Liver (tissue), 9 donors: ENCODE measurements around the gene RUNX1. TPM values are rescaled to one million over a fixed set of nuclear protein-coding genes. Genes with fewer than 3 reads are reported as not detected.

Experiments used
- DNase-seq: peaks from one replicate; pipeline ENCODE4 v3.0.0-alpha.2; 2017; ENCODE audit warnings: low spot score
- H3K27ac ChIP-seq, 2 donors: one replicate each; pipeline ENCODE4 v1.7.0; 2013; ENCODE audit warnings: inconsistent platforms in 2 of 2, low read length in 2 of 2, control low read depth in 1 of 2, low read depth in 1 of 2, mild to moderate bottlenecking in 1 of 2
- H3K27me3 ChIP-seq, 4 donors: one replicate each; pipeline versions ENCODE4 v1.6.1 to v1.7.0; 2013; ENCODE audit warnings: low read length in 3 of 4, inconsistent platforms in 1 of 4, mild to moderate bottlenecking in 1 of 4, moderate library complexity in 1 of 4; ENCODE audit not compliant: control insufficient read depth in 4 of 4, insufficient read depth in 4 of 4
- H3K36me3 ChIP-seq, 4 donors: one replicate each; pipeline versions ENCODE4 v1.6.1 to v1.7.0; 2013; ENCODE audit warnings: low read length in 3 of 4, mild to moderate bottlenecking in 3 of 4, low read depth in 1 of 4, moderate library complexity in 1 of 4; ENCODE audit not compliant: control insufficient read depth in 4 of 4, insufficient read depth in 3 of 4
- H3K4me1 ChIP-seq, 4 donors: one replicate each; pipeline versions ENCODE4 v1.6.1 to v1.7.0; 2013; ENCODE audit warnings: low read length in 3 of 4, mild to moderate bottlenecking in 3 of 4, moderate library complexity in 1 of 4; ENCODE audit not compliant: control insufficient read depth in 4 of 4, insufficient read depth in 4 of 4
- H3K4me3 ChIP-seq, 3 donors: one replicate each; pipeline versions ENCODE4 v1.6.1 to v1.7.0; 2013; ENCODE audit warnings: low read length in 3 of 3, control low read depth in 1 of 3, low read depth in 1 of 3, mild to moderate bottlenecking in 1 of 3
- H3K9ac ChIP-seq, 2 donors: one replicate each; pipeline ENCODE4 v1.7.0; 2013; ENCODE audit warnings: low read length in 2 of 2, mild to moderate bottlenecking in 2 of 2, moderate library complexity in 2 of 2, control low read depth in 1 of 2, low read depth in 1 of 2
- H3K9me3 ChIP-seq, 4 donors: one replicate each; pipeline versions ENCODE4 v1.6.1 to v1.7.0; 2013; ENCODE audit warnings: low read length in 3 of 4; ENCODE audit not compliant: control insufficient read depth in 4 of 4
- ATF3 ChIP-seq: IDR thresholded peaks from 2 replicates; pipeline ENCODE4 v1.6.1; 2016; ENCODE audit warnings: antibody characterized with exemption
- CTCF ChIP-seq: fragments of 150-350 bp; IDR thresholded peaks from 2 replicates; pipeline ENCODE4 v1.5.1; 2017; ENCODE audit warnings: improper control_type of control experiment, low read depth, low read length; ENCODE audit not compliant: missing input control
- EGR1 ChIP-seq, 2 donors: IDR thresholded peaks; 2 replicates each; pipeline ENCODE4 v1.6.1; 2016 to 2018; ENCODE audit warnings: antibody characterized with exemption in 2 of 2, low read depth in 2 of 2
- FOXA1 ChIP-seq: IDR thresholded peaks from 2 replicates; pipeline ENCODE4 v1.6.1; 2016; ENCODE audit warnings: antibody characterized with exemption
- FOXA2 ChIP-seq: IDR thresholded peaks from 2 replicates; pipeline ENCODE4 v1.6.1; 2016; ENCODE audit warnings: antibody characterized with exemption
- GABPA ChIP-seq, 2 donors: IDR thresholded peaks in 1 of 2; conservative IDR thresholded peaks in 1 of 2; 2 replicates each; pipeline ENCODE4 v1.6.1; 2016; ENCODE audit warnings: antibody characterized with exemption in 2 of 2, mild to moderate bottlenecking in 1 of 2, moderate library complexity in 1 of 2
- HNF4A ChIP-seq, 2 donors: conservative IDR thresholded peaks; 2 replicates each; pipeline ENCODE4 v1.6.1; 2016; ENCODE audit warnings: antibody characterized with exemption in 2 of 2, mild to moderate bottlenecking in 2 of 2
- HNF4G ChIP-seq: IDR thresholded peaks from 2 replicates; pipeline ENCODE4 v1.6.1; 2016; ENCODE audit warnings: antibody characterized with exemption
- JUND ChIP-seq, 2 donors: IDR thresholded peaks; 2 replicates each; pipeline ENCODE4 v1.6.1; 2016; ENCODE audit warnings: antibody characterized with exemption in 2 of 2
- MAX ChIP-seq: IDR thresholded peaks from 2 replicates; pipeline ENCODE4 v1.6.1; 2016; ENCODE audit warnings: antibody characterized with exemption
- NR2F2 ChIP-seq: IDR thresholded peaks from 2 replicates; pipeline ENCODE4 v1.6.1; 2016; ENCODE audit warnings: antibody characterized with exemption
- RAD21 ChIP-seq, 2 donors: IDR thresholded peaks; 2 replicates each; pipeline ENCODE4 v1.6.1; 2016; ENCODE audit warnings: antibody characterized with exemption in 2 of 2, mild to moderate bottlenecking in 2 of 2
- REST ChIP-seq: IDR thresholded peaks from 2 replicates; pipeline ENCODE4 v1.6.1; 2016; ENCODE audit warnings: antibody characterized with exemption, mild to moderate bottlenecking
- RXRA ChIP-seq, 2 donors: IDR thresholded peaks; 2 replicates each; pipeline ENCODE4 v1.6.1; 2017 to 2018; ENCODE audit warnings: antibody characterized with exemption in 2 of 2, mild to moderate bottlenecking in 1 of 2
- SP1 ChIP-seq: IDR thresholded peaks from 2 replicates; pipeline ENCODE4 v1.6.1; 2018; ENCODE audit warnings: antibody characterized with exemption, mild to moderate bottlenecking
- TAF1 ChIP-seq: conservative IDR thresholded peaks from 2 replicates; pipeline ENCODE4 v1.6.1; 2016; ENCODE audit warnings: antibody characterized with exemption, mild to moderate bottlenecking
- YY1 ChIP-seq: IDR thresholded peaks from 2 replicates; pipeline ENCODE4 v1.6.1; 2016; ENCODE audit warnings: antibody characterized with exemption, mild to moderate bottlenecking
- ZBTB33 ChIP-seq: IDR thresholded peaks from 2 replicates; pipeline ENCODE4 v1.6.1; 2016; ENCODE audit warnings: antibody characterized with exemption
- WGBS: extraction: QIAGEN DNeasy Blood & Tissue Kit; methylation state at CpG from one replicate; pipeline ENCODE4 v1.1.7; 2013; 5-methylcytosine and 5-hydroxymethylcytosine counted together
- polyA plus RNA-seq, 2 donors: library from polyadenylated mRNA; stranded (reverse) in 1 of 2; unstranded in 1 of 2; fragments of 200-250 nt in 1 of 2; fragments of >200 nt in 1 of 2; fragmentation: Nextera tagmentation in 1 of 2; extraction: Ambion mirVana in 1 of 2; gene quantifications; one replicate each; pipeline versions ENCODE4 v1.2.1 to v1.2.3, GENCODE V29; 2013 to 2015
- total RNA-seq, 2 donors: library from RNA; depleted of rRNA; stranded (reverse); fragments of >200 nt; gene quantifications; one replicate each; pipeline ENCODE4 v1.2.3, GENCODE V29; 2014
- donor health status: healthy.
- donor health status: healthy.
- donor health status: healthy.
- donor health status: healthy.
- donor health status: healthy.

The RUNX1 gene
- total and polyA plus RNA-seq, 4 donors: 0.98 to 7.2 (median 3.1) TPM

GRCh38 chr21:34974162-34974981 is 74.7 kb downstream of the RUNX1 start:
- no peaks in the 10 kb centered on the region for H3K36me3 ChIP-seq
- H3K4me1 ChIP-seq: peaks cover 0 to 6% (median 2%) of the 10 kb centered on the region in 4 donors
- no peak for DNase-seq
- H3K27ac ChIP-seq: no peak overlapping the region
- H3K4me3 ChIP-seq: no peak overlapping the region
- WGBS: 53% methylated on average over 11 of the region's 11 CpGs
- no peaks in the 10 kb centered on the region for H3K9me3 ChIP-seq
- no peak overlapping the region for H3K9ac ChIP-seq
- no peak for TF ChIP-seq GABPA (IDR thresholded peaks at IDR 0.05 in 1 of 2, conservative IDR thresholded peaks at IDR 0.05 in 1 of 2)
- no peak for TF ChIP-seq TAF1
- TF ChIP-seq REST: no peak
- TF ChIP-seq HNF4A (conservative IDR thresholded peaks at IDR 0.05): peak; percentile 83 to 89
- no peak for TF ChIP-seq FOXA2
- TF ChIP-seq ATF3: peak; percentile 12
- peak; percentile 48 to 52 for TF ChIP-seq RXRA (IDR thresholded peaks at IDR 0.05)
- TF ChIP-seq RAD21 (IDR thresholded peaks at IDR 0.05): peak; percentile 28 to 55
- no peak for TF ChIP-seq NR2F2
- TF ChIP-seq FOXA1: no peak
- TF ChIP-seq YY1: peak; percentile 52
- no peak for TF ChIP-seq JUND (IDR thresholded peaks at IDR 0.05)
- no peak for TF ChIP-seq MAX
- TF ChIP-seq ZBTB33: no peak
- peak; percentile 72 for TF ChIP-seq HNF4G
- TF ChIP-seq EGR1 (IDR thresholded peaks at IDR 0.05; ENCODE audit: low read depth in 2 of 2): no peak
- TF ChIP-seq SP1: peak; percentile 79
- no peak for TF ChIP-seq CTCF
- no peaks in the 10 kb centered on the region for H3K27me3 ChIP-seq
